Mesothelial cell of epicardium (in vitro differentiated cells): ENCODE measurements around the gene ABCA12. TPM values are rescaled to one million over a fixed set of nuclear protein-coding genes. Genes with fewer than 3 reads are reported as not detected.
"Not testable (repeated sequence)": the region's sequence is repeated elsewhere in the genome, so short reads cannot be mapped to it uniquely, and the experiment has no call there.

Experiments
- DNase-seq, 2 experiments: peaks; one replicate each; pipeline ENCODE4 v3.0.0; 2021; ENCODE audit warnings: low spot score in 2 of 2; ENCODE audit not compliant: unreplicated experiment in 2 of 2
- H3K27ac Mint-ChIP-seq: 2 replicates; pipeline ENCODE4 v1.8.0; 2021; ENCODE audit warnings: mixed read lengths
- H3K27me3 Mint-ChIP-seq: 2 replicates; pipeline ENCODE4 v1.8.0; 2021; ENCODE audit warnings: low read depth, mixed read lengths
- H3K36me3 Mint-ChIP-seq: 2 replicates; pipeline ENCODE4 v1.8.0; 2021; ENCODE audit warnings: mixed read lengths
- H3K4me1 Mint-ChIP-seq: 2 replicates; pipeline ENCODE4 v1.8.0; 2021; ENCODE audit warnings: mixed read lengths
- H3K4me3 Mint-ChIP-seq: 2 replicates; pipeline ENCODE4 v1.8.0; 2021; ENCODE audit warnings: mild to moderate bottlenecking, moderate library complexity, mixed read lengths
- H3K9me3 Mint-ChIP-seq: 2 replicates; pipeline ENCODE4 v1.8.0; 2021; ENCODE audit warnings: mixed read lengths
- CTCF ChIP-seq: fragments of 200-600 bp; sonication (generic); IDR thresholded peaks from one replicate; pipeline ENCODE4 v1.5.0; 2021; ENCODE audit warnings: antibody characterized with exemption; ENCODE audit not compliant: unreplicated experiment
- total RNA-seq: library from RNA; stranded (reverse); gene quantifications from 3 replicates; pipeline ENCODE4 v1.2.1, GENCODE V29; 2021

Gene ABCA12
- 0.43 to 0.89 TPM (median 0.84 TPM) in 3 replicates for total RNA-seq

GRCh38 chr2:215138479-215138878, at the start of gene ABCA12:
TSS of gene ABCA12 (minus strand) at chr2:215138626. CDS start at chr2:215138208, 418 bp downstream.
- Mint-ChIP-seq H3K4me3 (peak within 1 kb of the TSS; percentile 10), H3K36me3 (no peaks in the 10 kb centered on the region), H3K9me3 (no peaks in the 10 kb centered on the region), H3K27me3 (no peaks in the 10 kb centered on the region), H3K27ac (peak within 1 kb of the TSS; percentile 91), H3K4me1 (peaks cover 31% of the 10 kb centered on the region)
- TF ChIP-seq CTCF, result no peak
- no peak for DNase-seq

- TF ChIP-seq CTCF, result no peak
- no peak for DNase-seq
- Mint-ChIP-seq H3K9me3 (no peaks in the 10 kb centered on the region), H3K36me3 (no peaks in the 10 kb centered on the region), H3K27ac (no peak overlapping the region), H3K27me3 (no peaks in the 10 kb centered on the region), H3K4me1 (no peaks in the 10 kb centered on the region), H3K4me3 (no peak overlapping the region)
These were observed 49.7 kb upstream of the ABCA12 start for GRCh38 chr2:215188078-215188477.

- DNase-seq, result no peak
- Mint-ChIP-seq H3K27ac (no peak overlapping the region), H3K4me1 (no peaks in the 10 kb centered on the region), H3K27me3 (no peaks in the 10 kb centered on the region), H3K4me3 (no peak overlapping the region), H3K36me3 (no peaks in the 10 kb centered on the region), H3K9me3 (peaks cover 5% of the 10 kb centered on the region)
- TF ChIP-seq CTCF, result no peak
These were observed 47.6 kb upstream of the ABCA12 start for GRCh38 chr2:215186021-215186420.

- Mint-ChIP-seq H3K9me3 (peaks cover 20% of the 10 kb centered on the region), H3K4me1 (no peaks in the 10 kb centered on the region), H3K27ac (no peak overlapping the region), H3K36me3 (no peaks in the 10 kb centered on the region), H3K4me3 (no peak overlapping the region), H3K27me3 (no peaks in the 10 kb centered on the region)
- no peak for TF ChIP-seq CTCF
- no peak for DNase-seq
These were observed 39.7 kb upstream of the ABCA12 start for GRCh38 chr2:215178121-215178520.

- Mint-ChIP-seq H3K36me3 (no peaks in the 10 kb centered on the region), H3K27ac (no peak overlapping the region), H3K9me3 (peaks cover 7% of the 10 kb centered on the region), H3K4me1 (peaks cover 4% of the 10 kb centered on the region), H3K4me3 (no peak overlapping the region), H3K27me3 (no peaks in the 10 kb centered on the region)
- TF ChIP-seq CTCF, result no peak
- no peak for DNase-seq
These were observed 33.4 kb upstream of the ABCA12 start for GRCh38 chr2:215171796-215172195.

- H3K4me1 Mint-ChIP-seq, result peaks cover 4% of the 10 kb centered on the region
- no peak overlapping the region for H3K27ac Mint-ChIP-seq
These were observed 32.7 kb upstream of the ABCA12 start for GRCh38 chr2:215171151-215171550.

GRCh38 chr2:215166505-215166904, 28.1 kb upstream of the ABCA12 start:
- H3K4me3 Mint-ChIP-seq, H3K4me1 Mint-ChIP-seq, H3K27me3 Mint-ChIP-seq, H3K27ac Mint-ChIP-seq, DNase-seq, H3K36me3 Mint-ChIP-seq: not testable (repeated sequence)
- H3K9me3 Mint-ChIP-seq, result peaks cover 22% of the 10 kb centered on the region

More at GRCh38 chr2:215171151-215171550, 32.7 kb upstream of the ABCA12 start:
- no peak for TF ChIP-seq CTCF
- DNase-seq, result no peak
- Mint-ChIP-seq H3K4me3 (no peak overlapping the region), H3K9me3 (peaks cover 7% of the 10 kb centered on the region), H3K27me3 (no peaks in the 10 kb centered on the region), H3K36me3 (no peaks in the 10 kb centered on the region)

GRCh38 chr2:215163319-215163718, 24.9 kb upstream of the ABCA12 start:
- not testable (repeated sequence) for H3K27ac Mint-ChIP-seq, H3K4me1 Mint-ChIP-seq, H3K36me3 Mint-ChIP-seq, DNase-seq, H3K27me3 Mint-ChIP-seq, H3K4me3 Mint-ChIP-seq
- H3K9me3 Mint-ChIP-seq, result peaks cover 26% of the 10 kb centered on the region
